ENCODE measurements around the gene NTPCR.

The NTPCR gene

DNA sequence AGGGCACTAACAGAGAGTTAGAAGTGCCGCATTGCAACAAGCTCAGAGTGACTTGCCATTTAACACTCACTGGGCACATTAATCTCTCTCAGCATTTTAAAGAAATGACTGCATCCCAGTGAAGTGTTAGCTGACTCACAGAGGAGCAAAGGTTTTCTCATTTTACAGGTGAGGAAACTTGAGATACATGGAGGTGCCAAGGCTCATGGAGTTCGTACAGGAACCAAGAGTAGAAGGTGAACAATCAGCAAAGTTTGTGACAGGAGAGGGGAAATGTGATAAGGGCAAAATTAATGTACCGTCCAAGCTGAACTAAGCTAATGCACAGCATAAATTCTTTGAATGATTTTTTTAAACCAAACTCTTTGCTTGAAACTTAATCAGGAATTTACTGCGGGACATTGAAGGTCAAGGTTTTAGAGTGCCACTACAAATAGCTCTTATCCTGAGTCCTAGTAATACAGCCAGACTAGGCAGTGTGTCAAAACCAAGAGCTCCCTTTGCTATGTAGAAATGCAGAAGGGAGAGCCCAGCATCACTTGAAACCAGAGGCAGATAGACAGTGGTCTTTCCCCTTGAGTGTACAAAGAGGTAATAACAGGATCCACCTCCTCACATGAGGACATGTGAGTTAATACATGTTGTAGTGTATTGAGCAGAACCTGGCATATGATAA is 22.4 kb upstream of the NTPCR start:
- no peak for DNase-seq

GRCh38 chr1:232932486-232933425 is 17.7 kb upstream of the NTPCR start:
- peak; percentile 74 to 79 for DNase-seq

DNA sequence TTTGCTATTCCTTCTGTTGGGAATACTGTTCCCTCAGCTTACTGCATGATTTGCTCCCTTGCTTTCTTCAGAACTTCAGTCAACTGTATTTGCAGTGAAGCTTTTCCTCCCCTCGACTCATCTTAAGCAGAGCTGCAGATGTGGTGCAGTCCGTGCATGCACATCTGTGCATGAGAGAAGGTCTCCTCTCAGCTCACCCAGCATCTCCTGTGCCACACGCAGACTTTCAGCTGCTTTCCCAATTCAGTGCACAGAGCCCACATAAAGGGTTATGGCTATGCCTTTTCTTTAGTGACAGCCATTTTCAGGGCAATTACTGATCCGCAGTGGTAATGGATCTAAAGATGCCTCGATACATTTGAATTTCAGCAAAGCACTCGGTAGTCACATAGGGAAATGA is 13.5 kb upstream of the NTPCR start:
- DNase-seq: no peak

DNA sequence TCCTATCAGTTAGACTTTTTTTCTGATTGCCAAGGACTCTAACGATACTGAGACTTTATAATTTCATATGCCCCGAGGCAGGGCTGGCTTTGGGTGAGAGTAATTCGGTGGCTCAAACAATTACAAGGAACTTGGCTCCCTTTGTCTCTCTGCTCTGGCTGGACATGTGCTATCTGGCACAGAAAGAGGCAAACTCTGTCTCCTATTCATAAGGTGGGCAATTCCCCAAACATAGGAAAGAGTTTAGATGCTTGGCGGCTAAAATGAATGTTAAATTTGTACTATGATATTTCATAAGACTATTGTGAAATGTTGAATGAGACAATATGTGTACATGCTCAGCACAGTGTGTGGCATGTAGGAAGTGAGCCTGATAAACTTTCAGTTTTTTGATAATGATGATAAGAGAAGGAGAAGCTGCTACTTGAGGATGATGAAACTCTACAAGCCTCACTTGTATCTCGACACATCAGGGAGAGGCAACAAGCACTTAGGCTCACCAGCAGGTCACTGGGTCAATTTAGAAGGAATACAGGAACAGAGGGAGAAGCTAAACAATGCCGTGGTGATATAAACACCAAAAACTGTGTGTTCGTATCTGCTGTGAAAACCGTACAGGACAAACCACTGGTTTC is 12.6 kb upstream of the NTPCR start:
- peak; percentile 42 to 66 for DNase-seq

DNA sequence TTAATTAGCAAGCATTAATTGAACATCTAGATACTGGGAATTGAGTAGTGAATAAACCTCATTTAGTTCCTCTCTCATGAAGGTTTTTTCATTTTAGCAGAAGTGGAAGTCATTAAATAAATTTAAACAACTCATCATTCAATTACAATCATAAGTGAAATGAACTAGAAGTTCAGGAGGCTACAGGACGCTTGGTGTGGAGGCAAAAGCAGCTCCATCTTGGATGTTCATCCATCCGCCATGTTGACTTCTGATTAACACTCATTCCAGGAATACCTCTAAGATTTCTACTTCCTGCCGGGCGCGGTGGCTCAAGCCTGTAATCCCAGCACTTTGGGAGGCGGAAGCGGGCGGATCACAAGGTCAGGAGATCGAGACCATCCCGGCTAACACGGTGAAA is 11.5 kb upstream of the NTPCR start:
- DNase-seq: no peak

GRCh38 chr1:232939748-232940147 is 10.7 kb upstream of the NTPCR start:
- no peak for DNase-seq

DNA sequence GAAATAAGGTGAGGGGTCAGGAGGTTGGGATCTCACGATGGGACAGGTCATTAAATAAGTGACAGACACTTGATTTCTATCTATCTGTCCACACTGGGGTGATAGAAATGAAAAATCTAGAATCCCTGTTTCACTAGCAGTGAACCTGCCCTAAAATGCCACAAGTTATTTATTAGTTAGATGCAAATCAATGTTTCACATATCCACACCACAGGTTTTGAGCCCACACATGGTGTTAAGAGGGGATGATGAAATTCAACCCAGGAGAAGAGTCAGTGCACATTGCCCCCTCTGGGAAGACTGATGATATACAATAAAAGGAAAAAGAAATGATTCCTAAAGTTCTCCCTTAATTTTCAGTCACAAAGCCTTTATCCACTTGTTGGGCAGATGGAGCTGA is 10.1 kb upstream of the NTPCR start:
- no peak for DNase-seq

DNA sequence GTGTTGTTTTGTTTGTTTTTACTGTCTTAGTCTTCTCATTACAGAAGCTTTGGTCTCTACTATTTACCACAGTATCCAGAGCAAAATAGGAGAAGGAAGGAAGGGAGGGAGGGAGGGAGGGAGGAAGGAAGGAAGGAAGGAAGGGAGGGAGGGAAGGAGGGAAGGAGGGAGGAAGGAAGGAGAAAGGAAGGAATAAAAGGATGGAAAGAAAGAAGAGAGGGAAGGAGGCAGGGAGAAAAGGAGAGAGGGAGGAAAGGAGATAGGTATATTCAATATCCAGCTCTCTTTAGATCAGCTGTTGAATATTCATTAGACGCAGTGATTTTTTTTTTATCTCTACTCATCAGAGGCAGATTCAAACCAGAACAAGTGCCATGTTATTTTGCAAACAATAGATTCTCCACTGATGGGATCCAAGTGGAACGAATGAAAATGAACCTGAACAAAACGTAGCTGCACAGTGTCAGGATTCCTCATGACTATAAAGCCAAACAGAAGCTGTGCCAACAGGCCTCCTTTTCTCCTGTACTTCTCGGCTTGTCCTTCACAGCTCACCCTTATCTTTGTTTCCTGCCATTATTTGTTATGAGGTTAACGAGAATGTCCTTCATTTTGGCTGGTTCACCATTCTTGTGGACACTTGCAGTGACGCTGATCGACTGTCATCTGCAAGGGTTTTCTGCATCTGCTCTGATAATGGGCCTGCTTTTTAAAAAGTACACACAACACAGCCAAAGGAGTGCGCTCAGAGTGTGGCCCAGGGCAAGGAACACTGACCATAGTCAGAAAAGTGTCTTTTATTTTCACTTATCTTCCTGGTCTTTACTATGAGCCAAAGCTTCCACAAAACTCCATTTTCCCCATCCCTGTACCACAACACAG is 7.8 kb upstream of the NTPCR start:
- DNase-seq: no peak

DNA sequence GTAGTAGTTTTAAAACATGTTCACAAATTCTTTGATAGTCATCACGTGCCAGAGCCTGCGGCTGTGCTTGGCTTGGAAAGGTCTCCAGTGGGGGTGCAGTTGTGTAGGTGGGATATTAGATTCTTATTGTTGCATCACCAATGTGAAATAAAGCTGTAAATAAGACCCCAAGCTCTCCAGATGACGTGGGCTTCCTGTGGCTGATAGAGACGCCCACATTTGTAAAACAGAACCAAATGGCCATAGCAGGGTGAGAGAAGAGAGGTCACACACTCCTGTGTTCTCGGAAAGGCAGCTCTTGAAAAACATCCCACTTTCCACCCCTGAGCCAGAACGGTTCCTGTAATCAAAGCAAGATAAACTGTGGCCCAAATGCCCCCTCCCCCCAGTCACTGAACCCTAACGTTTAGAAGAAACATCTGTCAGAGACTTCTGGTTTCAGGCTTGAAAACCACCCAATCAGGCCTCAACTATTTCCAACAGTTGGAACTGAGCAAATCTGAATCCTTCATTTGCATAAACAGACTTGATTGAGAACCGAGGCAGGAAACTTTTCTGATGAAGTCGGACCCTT is 6.6 kb upstream of the NTPCR start:
- no peak for DNase-seq

- peak; percentile 18 to 31 for DNase-seq
Measured at GRCh38 chr1:232944347-232944746, 6.1 kb upstream of the NTPCR start.

GRCh38 chr1:232949636-232950196 is 695 bp upstream of the NTPCR start:
- no peak for DNase-seq

- no peak for DNase-seq
Measured at GRCh38 chr1:232951180-232951579, 769 bp downstream of the NTPCR start.

GRCh38 chr1:232951605-232952004 is 1.2 kb downstream of the NTPCR start:
- DNase-seq: no peak

DNA sequence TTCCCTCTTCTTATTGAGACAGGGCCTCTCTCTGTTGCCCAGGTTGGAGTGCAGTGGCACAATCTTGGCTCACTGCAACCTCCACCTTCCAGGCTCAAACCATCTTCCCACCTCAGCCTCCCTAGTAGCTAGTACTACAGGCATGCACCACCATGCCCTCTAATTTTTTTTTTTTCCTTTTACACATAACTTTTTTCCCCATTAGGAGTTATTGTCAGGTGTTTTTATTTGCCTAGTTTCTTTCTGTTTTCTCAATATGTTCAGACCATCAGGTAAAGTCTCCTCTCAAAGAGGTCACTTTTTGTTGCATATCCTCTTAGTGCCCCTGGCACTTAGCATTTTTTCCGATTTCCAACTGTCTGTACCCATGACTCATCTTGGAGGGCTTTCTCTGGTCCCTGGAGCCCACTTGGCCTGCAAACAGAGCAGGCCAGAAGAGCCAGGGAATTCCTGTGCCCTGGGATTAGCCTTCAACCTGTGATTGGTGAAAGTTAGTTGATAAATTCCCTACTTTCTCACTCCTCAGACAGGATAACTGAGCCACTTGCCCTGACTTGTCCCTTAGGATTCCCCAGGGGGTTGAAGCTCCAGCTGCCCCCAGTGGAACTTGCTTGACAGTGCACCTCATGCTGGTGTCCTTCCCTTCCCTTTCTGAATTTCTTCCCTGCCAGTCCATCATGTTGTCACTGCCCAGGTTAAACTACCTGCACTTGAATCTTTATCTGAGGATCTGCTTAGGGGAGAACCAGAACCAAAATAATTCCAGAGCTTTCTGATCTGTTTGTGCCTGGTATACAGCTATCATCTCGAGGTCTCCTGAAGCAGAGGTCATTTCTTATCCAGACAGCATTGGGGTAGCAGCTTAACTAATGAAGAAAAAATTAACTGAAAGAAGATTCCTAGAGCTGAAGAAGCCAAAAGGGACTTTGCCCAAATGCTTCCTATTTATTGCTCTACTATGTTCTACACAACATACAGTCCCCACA is 2.4 kb downstream of the NTPCR start:
- DNase-seq: peak; percentile 39 to 47

- no peak for DNase-seq
Measured at GRCh38 chr1:232954594-232955365, 4.4 kb downstream of the NTPCR start.

DNA sequence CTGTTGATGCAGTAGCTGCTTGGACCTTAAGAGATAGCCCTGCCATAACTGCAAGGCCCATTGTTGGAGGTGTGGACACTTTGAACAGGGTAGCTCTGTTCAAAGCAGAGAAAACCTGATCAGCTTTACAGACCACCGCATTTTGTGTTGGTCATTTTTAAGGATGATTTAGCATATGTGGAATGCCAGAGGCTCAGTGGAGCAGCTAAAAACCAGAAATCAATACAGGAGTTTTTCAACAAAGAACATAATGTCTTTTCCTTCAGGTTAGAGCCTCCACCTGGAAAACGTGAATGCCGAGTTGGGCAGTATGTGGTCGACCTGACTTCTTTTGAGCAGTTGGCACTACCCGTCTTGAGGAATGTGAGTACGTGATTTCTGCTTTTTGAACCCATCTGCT is 5.7 kb downstream of the NTPCR start:
- no peak for DNase-seq

GRCh38 chr1:232958067-232958466 is 7.7 kb downstream of the NTPCR start:
- no peak for DNase-seq

GRCh38 chr1:232962761-232963745 is 12.6 kb downstream of the NTPCR start:
- peak; percentile 47 to 48 for DNase-seq

Data from inflammatory macrophage (primary cell).